ENCODE data around the gene PTPRD. TPM values are rescaled to one million over a fixed set of nuclear protein-coding genes. Genes with fewer than 3 reads are reported as not detected.

Gene PTPRD
- total and polyA plus RNA-seq, 2 donors from 2014 or later: 6.4 to 78.9 TPM

DNA sequence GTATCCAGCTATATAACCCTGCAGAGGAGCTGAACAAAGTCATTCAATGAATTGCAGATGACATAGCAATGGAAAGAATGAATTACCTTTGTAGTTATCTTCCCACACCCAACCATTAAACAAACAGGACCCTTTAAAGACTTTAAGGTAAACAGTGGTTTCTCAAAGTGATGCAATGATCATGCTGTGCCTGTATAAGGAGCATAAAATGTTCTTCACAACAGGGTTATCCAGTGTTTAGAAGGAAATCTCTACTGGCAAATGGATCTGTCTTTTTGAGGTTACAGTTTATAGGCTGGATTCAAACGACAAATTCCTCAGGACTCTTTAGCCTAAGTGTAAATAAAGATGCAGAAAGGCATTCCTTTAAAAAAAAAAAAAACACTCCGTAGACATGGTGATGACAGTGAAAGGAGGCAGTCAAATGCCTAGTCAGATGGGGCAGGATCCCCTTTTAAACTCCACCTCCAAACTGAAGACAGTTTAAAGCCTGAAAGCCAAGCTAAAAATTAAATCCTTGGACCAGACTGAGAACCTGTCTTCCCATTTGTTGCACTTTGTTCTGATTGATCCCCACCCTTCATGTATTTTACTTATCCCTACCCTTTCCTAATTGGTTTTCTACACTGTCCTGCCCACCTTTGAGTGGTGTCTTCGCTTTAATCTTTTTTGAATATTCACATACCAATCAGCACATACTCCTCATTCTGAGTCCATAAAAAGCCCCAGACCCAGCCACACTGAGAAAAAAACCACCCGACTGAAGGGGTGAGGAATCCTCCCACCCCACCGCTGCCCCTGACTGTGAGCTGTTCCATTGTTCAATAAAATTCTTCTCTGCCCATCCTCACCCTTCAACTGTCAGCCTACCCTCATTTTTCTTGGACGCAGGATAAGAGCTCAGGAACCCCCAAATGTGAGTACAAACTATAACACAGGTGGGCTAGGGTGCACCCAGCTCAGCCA lies 2052.0 kb downstream of the PTPRD start:
- no peak for FAIRE-seq
- Histone ChIP-seq H3K27me3 (ENCODE audit: control insufficient read depth, insufficient read depth, low read length) (no peaks in the 10 kb centered on the region), H3K4me3 (ENCODE audit: low read length in 3 of 3) (no peak overlapping the region), H3K36me3 (ENCODE audit: control insufficient read depth in 2 of 3, insufficient read depth in 3 of 3, low read length in 3 of 3) (no peaks in the 10 kb centered on the region), H3K4me1 (ENCODE audit: control insufficient read depth in 2 of 3, insufficient read depth in 2 of 3, low read depth in 1 of 3, low read length in 3 of 3) (no peaks in the 10 kb centered on the region), H3K9ac (ENCODE audit: low read length in 3 of 3) (no peak overlapping the region), H3K27ac (ENCODE audit: low read depth in 2 of 2, low read length in 2 of 2) (no peak overlapping the region), H3K9me3 (ENCODE audit: control insufficient read depth in 2 of 3, insufficient read depth in 1 of 3, low read length in 3 of 3) (no peaks in the 10 kb centered on the region)
- DNase-seq: no peak
- intact Hi-C loops (cut with DNase I): no loop called here
- TF ChIP-seq, protein P1, sequence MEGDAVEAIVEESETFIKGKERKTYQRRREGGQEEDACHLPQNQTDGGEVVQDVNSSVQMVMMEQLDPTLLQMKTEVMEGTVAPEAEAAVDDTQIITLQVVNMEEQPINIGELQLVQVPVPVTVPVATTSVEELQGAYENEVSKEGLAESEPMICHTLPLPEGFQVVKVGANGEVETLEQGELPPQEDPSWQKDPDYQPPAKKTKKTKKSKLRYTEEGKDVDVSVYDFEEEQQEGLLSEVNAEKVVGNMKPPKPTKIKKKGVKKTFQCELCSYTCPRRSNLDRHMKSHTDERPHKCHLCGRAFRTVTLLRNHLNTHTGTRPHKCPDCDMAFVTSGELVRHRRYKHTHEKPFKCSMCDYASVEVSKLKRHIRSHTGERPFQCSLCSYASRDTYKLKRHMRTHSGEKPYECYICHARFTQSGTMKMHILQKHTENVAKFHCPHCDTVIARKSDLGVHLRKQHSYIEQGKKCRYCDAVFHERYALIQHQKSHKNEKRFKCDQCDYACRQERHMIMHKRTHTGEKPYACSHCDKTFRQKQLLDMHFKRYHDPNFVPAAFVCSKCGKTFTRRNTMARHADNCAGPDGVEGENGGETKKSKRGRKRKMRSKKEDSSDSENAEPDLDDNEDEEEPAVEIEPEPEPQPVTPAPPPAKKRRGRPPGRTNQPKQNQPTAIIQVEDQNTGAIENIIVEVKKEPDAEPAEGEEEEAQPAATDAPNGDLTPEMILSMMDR (IDR thresholded peaks at IDR 0.05; ENCODE audit: borderline replicate concordance, extremely low read depth, insufficient read depth): no peak

DNA sequence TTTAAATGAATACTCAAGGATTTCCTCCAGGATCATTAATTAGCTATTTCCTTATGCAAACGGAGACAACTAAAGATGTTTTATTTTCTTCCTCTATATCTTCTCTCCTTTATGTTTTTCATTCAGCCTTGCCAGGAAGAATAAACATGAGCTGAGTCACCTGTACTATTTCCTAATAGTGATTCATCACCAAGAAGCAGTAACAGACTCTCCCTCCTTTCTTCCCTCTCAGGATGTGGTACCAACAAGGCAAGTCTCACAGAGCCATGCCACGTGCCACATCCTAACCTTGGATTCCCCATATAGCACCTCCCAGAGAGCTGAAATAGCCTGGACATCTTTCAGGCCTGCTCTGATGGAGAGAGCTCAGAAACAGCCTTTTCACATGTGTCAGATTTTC lies 2054.6 kb downstream of the PTPRD start:
- H3K4me1 ChIP-seq (ENCODE audit: control insufficient read depth in 2 of 3, insufficient read depth in 2 of 3, low read depth in 1 of 3, low read length in 3 of 3): no peaks in the 10 kb centered on the region
- FAIRE-seq (no peak), DNase-seq (no peak)
- TF ChIP-seq, protein P1 (IDR thresholded peaks at IDR 0.05; ENCODE audit: borderline replicate concordance, extremely low read depth, insufficient read depth): no peak
- no peaks in the 10 kb centered on the region for H3K36me3 ChIP-seq (ENCODE audit: control insufficient read depth in 2 of 3, insufficient read depth in 3 of 3, low read length in 3 of 3)
- no peak overlapping the region for H3K9ac ChIP-seq (ENCODE audit: low read length in 3 of 3)
- H3K9me3 ChIP-seq (ENCODE audit: control insufficient read depth in 2 of 3, insufficient read depth in 1 of 3, low read length in 3 of 3): no peaks in the 10 kb centered on the region
- H3K4me3 ChIP-seq (ENCODE audit: low read length in 3 of 3): no peak overlapping the region
- no peaks in the 10 kb centered on the region for H3K27me3 ChIP-seq (ENCODE audit: control insufficient read depth, insufficient read depth, low read length)
- intact Hi-C loops (cut with DNase I): no loop called here
- no peak overlapping the region for H3K27ac ChIP-seq (ENCODE audit: low read depth in 2 of 2, low read length in 2 of 2)

DNA sequence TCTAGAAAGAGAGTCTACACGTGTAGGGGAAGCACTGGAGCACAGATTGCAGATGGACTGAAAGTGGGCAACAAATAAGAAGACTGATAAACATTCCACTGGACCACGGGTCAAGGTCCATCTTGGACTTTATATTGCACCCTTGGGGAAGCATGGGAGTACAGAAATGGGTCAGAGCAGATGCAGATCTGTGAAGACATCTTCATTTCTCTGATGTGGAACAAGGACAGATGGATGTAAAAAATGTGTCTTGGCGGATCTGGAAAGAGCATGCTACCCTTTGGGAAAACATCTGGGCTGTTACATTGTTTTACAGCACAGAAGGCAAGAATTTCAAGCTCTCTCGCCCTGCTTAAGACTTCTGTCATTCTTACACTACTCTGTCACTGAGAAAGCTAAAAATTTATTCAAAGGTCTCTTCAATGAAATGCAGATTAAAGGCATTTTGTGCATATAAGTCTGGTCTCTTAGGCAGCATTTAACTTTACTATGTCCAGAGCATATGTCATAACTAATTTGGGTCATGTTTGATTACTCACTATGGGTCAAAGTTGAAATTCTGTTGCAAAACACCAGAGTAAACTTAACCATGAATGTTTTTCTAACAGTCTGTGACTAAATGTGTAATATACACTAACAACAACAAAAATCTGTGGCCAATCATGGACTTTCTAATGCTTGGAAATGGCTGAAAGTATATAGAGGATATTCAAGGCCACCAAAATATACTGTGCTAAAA lies 2056.9 kb downstream of the PTPRD start:
- no peak overlapping the region for H3K27ac ChIP-seq (ENCODE audit: low read depth in 2 of 2, low read length in 2 of 2)
- H3K4me3 ChIP-seq (ENCODE audit: low read length in 3 of 3): no peak overlapping the region
- no peaks in the 10 kb centered on the region for H3K9me3 ChIP-seq (ENCODE audit: control insufficient read depth in 2 of 3, insufficient read depth in 1 of 3, low read length in 3 of 3)
- no peaks in the 10 kb centered on the region for H3K36me3 ChIP-seq (ENCODE audit: control insufficient read depth in 2 of 3, insufficient read depth in 3 of 3, low read length in 3 of 3)
- no peak overlapping the region for H3K9ac ChIP-seq (ENCODE audit: low read length in 3 of 3)
- H3K27me3 ChIP-seq (ENCODE audit: control insufficient read depth, insufficient read depth, low read length): no peaks in the 10 kb centered on the region
- intact Hi-C loops (cut with DNase I): no loop called here
- no peaks in the 10 kb centered on the region for H3K4me1 ChIP-seq (ENCODE audit: control insufficient read depth in 2 of 3, insufficient read depth in 2 of 3, low read depth in 1 of 3, low read length in 3 of 3)
- FAIRE-seq (no peak), DNase-seq (peak in 2 of 5 donors; percentile 15 to 53)
- TF ChIP-seq, protein P1 (IDR thresholded peaks at IDR 0.05; ENCODE audit: borderline replicate concordance, extremely low read depth, insufficient read depth): no peak

All from kidney (tissue), 14 donors.